ENCODE results near the gene SH3BGRL2.

The SH3BGRL2 gene

GRCh38 chr6:79699606-79700005 lies 68.5 kb downstream of the SH3BGRL2 start:
- DNase-seq (ENCODE audit: low read depth in 2 of 2), result no peak

DNA sequence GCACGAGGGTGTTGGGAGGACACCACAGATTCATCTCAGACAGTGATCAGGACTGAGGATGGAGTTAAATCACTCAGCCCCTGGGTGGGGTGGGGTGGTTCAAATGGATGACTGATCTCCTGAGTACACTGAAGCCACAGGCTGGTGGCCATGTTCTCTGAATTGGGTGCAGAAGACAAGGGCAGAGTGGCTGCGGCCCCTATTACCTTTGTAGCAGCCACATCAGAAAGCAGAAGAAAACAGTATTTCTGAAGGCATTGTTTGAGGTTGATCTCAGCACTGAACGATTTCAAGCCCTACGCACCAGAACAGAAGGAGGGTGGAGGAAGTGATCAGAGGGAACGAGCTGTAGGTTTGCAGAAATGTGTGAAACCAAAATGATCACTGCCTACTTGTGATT lies 71.6 kb downstream of the SH3BGRL2 start:
- DNase-seq (ENCODE audit: low read depth in 2 of 2), result no peak

GRCh38 chr6:79704200-79704599 lies 73.1 kb downstream of the SH3BGRL2 start:
- DNase-seq (ENCODE audit: low read depth in 2 of 2), result no peak

DNA sequence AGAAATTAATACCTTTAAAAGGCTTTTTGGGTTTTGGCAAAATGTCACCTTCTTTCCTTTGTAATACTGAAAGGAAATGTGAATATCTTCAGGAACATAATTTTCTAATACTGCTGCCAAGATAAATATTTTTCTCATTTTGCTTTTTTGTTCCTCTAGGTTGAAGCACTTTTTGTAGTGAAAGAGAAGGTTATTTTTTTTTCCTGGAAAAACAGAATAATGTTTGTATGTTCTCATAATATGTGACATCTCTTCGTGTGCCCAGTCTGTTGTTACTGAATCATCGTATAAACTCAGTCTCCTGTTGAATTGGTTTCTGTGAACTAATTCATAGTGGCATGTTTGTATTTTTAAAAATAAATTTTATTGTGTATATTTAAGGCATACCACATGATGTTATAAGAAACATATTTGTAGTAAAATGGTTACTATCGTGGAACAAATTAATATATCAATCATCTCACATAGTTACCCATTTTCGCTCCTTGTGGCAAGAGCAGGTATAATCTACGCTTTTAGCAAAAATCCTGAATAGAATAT lies 74.4 kb downstream of the SH3BGRL2 start:
- no peak for DNase-seq (ENCODE audit: low read depth in 2 of 2)

GRCh38 chr6:79706527-79706926 lies 75.4 kb downstream of the SH3BGRL2 start:
- DNase-seq (ENCODE audit: low read depth in 2 of 2), result no peak

- DNase-seq (ENCODE audit: low read depth in 2 of 2), result no peak
Measured at GRCh38 chr6:79707621-79708020, 76.5 kb downstream of the SH3BGRL2 start.

GRCh38 chr6:79708095-79708791 lies 77.1 kb downstream of the SH3BGRL2 start:
- no peak for DNase-seq (ENCODE audit: low read depth in 2 of 2)

DNA sequence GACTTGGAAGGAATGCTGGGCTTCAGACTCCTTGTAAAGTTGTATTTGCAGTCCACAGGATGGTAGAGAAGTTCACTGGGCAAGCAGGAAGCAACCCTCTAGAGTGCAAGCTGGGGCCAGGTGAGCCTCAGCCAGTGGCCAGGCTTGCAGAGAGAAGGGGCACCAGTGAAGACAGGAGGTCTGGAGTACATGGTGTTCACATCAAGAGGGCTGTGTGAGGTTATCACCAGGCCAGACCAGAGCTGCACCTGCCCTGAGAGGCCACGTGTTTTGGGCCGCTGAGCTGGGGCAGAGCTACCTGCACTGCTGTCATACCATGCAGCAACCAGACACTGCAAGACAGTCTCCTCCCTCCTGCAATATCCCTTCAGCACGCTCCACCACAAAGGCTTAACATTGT lies 79.0 kb downstream of the SH3BGRL2 start:
- DNase-seq (ENCODE audit: low read depth in 2 of 2), result no peak

GRCh38 chr6:79711167-79711566 lies 80.0 kb downstream of the SH3BGRL2 start:
- no peak for DNase-seq (ENCODE audit: low read depth in 2 of 2)

DNA sequence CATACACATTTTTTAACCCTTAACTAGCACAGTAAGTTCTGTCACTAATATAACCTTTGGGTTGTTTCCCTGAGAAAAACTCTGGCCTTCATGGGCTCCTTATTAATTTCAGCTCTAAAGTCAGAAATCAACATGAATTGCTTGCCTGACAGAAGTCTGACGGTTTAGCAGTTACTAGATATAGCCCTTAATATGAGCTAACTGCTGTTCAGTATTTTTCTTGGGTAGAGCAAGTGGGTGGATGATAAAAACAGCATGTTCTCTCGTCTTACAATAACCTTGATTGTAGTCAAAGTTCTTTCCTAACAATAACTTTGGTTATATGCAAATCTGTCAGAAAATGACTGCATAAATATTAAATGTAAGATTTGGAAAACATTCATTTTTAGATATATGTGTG lies 81.0 kb downstream of the SH3BGRL2 start:
- no peak for DNase-seq (ENCODE audit: low read depth in 2 of 2)

DNA sequence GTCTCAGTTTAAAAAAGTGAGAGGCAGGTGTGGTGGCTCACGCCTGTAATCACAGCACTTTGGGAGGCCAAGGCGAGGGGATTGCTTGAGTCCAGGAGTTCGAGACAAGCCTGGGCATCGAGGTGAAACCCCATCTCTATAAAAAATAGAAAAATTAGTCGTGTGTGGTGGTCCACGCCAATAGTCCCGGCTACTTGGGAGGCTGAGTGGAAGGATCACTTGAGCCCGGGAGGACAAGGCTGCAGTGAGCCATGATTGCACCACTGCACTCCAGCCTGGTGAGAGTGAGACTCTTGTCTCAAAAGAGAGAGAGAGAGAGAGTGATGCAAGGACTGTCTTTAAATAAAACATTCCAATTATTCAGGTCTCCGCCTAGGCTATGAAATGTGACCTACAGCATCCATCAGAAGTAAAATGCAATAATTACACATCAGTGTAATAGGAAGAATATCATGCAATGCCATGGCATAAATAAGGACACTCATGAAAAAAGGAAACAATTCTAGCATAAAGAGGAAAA lies 81.5 kb downstream of the SH3BGRL2 start:
- DNase-seq (ENCODE audit: low read depth in 2 of 2), result no peak

DNA sequence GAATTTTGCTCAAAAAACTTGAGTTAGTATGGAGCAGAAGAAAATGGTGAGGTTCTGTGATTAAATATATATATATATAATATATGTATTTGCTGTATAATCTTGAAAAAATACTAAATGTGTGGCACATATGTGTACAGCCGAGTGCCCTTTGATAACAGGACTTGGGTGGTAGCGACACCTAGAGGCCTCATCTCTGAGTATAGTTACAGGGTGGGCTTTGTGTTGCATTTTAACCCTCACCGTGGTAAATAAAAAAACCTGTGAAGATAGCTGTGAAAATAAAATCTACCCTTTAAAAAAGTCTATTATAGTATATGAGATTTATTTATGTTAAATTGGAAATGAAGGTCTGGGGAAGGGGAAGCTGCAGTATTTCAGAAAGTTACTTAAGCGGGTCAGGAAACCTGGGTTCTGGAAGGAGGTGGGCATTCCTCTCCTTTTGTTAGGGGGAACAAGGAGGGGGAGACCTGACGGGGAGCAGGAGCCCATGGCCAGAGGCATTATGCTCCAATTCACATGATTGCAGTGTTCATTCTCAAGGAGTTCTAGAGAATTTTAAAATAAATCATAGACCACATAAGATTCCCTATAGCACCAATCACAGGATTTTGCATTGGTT lies 82.7 kb downstream of the SH3BGRL2 start:
- peak; percentile 23 to 30 for DNase-seq (ENCODE audit: low read depth in 2 of 2)

DNA sequence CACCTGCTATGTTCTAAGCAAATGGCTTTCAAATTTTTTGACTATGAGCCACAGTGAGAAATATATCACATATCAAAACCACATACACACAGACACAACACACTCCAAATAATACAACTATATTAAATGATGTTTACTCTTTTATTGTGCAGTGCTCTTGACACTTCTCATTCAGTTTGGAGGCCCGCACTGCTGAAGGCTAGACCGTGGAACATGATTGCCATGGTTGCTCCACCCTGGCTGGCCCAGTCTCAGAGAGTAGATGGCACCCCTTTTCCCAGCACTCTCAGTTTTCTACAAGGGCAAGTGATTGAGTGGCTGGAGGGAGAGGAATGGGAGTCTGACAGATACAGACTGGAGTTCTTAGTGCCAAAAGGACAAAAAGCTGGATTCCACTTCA lies 86.9 kb downstream of the SH3BGRL2 start:
- no peak for DNase-seq (ENCODE audit: low read depth in 2 of 2)

DNA sequence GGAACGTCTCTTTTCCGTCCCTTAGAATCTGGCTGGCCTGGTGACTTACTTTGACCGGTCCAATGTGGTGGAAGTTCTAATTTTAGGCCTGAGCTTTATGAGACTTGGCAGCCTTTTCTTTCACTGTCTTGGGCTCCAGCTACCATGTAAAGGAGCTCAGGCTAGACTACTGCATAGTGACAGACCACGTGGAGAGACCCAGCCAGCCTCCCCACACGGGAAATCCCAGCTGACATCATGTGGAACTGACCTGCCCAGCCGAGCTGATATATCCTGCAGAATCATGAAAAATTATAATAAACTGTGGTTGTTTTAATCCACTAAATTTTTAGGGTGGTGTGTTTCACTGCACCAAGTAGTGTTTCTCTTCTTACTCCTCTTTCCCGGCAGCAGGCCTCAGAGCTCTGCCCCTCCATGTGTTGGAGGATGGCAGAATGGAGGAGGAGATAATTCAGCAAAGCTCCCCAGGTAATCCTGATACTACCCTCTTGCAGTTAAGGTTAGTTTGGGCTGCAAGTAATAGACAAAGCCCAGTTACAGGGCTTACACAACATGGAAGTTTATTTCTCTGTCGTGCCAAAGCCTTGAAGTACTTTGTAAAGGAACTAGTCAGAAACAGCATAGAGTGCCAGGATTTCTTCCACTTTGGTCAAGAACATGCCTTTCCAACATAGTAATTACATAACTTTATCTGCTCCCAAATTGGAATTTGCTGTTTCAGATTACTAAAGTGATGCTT lies 87.5 kb downstream of the SH3BGRL2 start:
- DNase-seq (ENCODE audit: low read depth in 2 of 2), result no peak

DNA sequence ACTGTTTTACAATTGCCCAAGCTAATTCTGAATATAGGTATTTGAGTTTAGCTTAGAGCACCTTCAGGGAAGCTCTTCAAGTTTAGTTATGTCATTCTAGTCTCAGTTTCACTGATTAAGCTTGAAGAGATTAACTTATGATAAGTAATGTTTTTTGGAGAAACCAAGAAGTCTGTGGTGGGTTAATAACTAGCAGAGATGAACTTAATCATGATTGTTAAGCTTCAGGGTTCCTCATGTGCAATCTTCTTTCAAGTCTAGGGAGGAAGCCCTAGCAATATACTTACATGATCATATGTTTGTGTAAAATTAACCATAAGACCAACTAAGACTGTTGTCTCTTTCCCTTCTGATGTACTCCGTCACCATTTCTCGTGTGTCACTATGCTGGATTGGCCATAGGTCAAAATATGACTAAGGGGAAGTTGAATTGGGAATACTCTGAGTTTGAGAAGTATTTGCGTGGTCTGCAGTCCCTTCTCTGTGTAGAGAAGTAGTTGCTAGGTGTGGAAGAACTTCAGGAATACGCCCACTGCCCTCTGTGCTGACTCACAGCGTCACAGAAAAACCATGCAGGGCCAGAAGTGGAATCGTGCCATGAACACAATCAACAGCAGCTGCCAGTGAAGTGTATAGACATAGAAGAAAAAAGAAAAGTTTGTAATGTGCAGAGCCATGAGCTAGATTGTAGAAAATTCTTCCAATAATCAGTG lies 88.3 kb downstream of the SH3BGRL2 start:
- DNase-seq (ENCODE audit: low read depth in 2 of 2), result no peak

- DNase-seq (ENCODE audit: low read depth in 2 of 2), result no peak
Measured at GRCh38 chr6:79724816-79725215, 93.7 kb downstream of the SH3BGRL2 start.

GRCh38 chr6:79731471-79731870 lies 100.3 kb downstream of the SH3BGRL2 start:
- no peak for DNase-seq (ENCODE audit: low read depth in 2 of 2)

- DNase-seq (ENCODE audit: low read depth in 2 of 2), result no peak
Measured at GRCh38 chr6:79733388-79733787, 102.3 kb downstream of the SH3BGRL2 start.

DNA sequence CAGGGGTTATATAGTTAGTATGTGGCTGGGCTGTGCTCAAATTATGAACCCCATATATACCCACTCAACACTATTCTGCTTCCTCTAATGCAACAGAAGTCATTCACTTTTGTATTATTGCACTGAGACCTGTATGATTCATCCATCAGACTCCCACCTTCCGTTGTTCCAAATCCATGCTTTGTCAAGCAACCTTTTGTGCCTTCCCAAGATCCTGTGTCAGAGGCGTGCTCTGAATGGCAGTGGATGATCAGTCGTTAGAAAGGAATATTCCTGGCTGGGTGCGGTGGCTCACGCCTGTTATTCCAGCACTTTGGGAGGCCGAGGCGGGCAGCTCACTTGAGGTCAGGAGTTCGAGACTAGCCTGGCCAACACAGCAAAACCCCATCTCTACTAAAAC lies 103.2 kb downstream of the SH3BGRL2 start:
- no peak for DNase-seq (ENCODE audit: low read depth in 2 of 2)

DNA sequence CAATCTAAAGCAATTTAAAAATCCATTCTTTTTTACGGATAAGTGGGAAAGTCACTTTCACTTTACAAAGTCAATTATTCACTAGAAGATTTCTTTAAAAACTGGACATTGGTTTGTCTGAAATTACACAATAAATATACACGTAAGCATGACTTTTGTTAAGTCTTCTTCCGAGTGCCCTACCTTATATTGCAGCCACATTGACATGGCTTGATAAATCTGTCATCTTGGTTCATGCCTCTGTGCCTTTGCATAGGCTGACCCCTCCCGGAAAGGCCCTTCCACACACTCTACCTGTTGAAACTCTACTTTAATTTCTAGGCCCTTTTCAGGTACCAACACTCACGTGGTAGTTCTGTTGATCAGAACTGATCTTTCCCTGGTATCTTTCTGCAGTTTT lies 104.1 kb downstream of the SH3BGRL2 start:
- DNase-seq (ENCODE audit: low read depth in 2 of 2), result no peak

- no peak for DNase-seq (ENCODE audit: low read depth in 2 of 2)
Measured at GRCh38 chr6:79737172-79737571, 106.0 kb downstream of the SH3BGRL2 start.

DNA sequence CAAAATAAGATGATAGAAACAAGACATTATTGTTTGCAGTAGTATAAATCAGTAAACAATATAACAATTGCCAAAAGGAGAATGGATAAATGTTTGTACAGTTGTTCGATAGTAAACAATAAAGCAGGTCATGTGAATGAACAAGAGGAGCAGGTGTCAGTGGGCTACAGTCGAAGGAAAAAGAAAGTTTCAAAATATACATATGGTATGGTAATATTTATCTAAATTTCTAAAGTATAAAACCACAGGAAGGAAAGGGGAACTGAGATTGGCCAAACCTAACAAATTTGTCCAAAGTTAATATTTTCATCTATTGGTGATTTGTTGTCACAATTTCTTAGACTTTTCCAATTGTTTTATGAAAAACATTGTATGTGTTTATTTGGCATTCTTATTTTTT lies 110.9 kb downstream of the SH3BGRL2 start:
- no peak for DNase-seq (ENCODE audit: low read depth in 2 of 2)
